H9 (cell line): ENCODE results near the gene NRROS. TPM values are rescaled to one million over a fixed set of nuclear protein-coding genes. Genes with fewer than 3 reads are reported as not detected.

ENCODE experiments used
- DNase-seq: peaks from one replicate; pipeline ENCODE4 v3.0.0-alpha.2; 2017
- H2AFZ ChIP-seq: one replicate; pipeline ENCODE4 v1.6.1; 2013; ENCODE audit warnings: mild to moderate bottlenecking, low read length, control low read depth, moderate library complexity
- H2AK5ac ChIP-seq: 2 replicates; pipeline ENCODE4 v1.6.1; 2013; ENCODE audit warnings: low read length, control low read depth, mixed read lengths; ENCODE audit not compliant: insufficient read length
- H2BK120ac ChIP-seq: one replicate; pipeline ENCODE4 v1.6.1; 2013; ENCODE audit warnings: low read depth, mild to moderate bottlenecking, low read length, control low read depth, inconsistent platforms; ENCODE audit not compliant: poor library complexity, severe bottlenecking
- H2BK12ac ChIP-seq: 2 replicates; pipeline ENCODE4 v1.6.1; 2013; ENCODE audit warnings: low read length, control low read depth, mixed read lengths, low read depth; ENCODE audit not compliant: insufficient read length
- H2BK15ac ChIP-seq: 2 replicates; pipeline ENCODE4 v1.6.1; 2013; ENCODE audit warnings: low read depth, low read length, control low read depth
- H2BK20ac ChIP-seq: one replicate; pipeline ENCODE4 v1.6.1; 2013; ENCODE audit warnings: low read depth, mild to moderate bottlenecking, low read length, control low read depth, inconsistent platforms; ENCODE audit not compliant: poor library complexity, severe bottlenecking
- H2BK5ac ChIP-seq: 2 replicates; pipeline ENCODE4 v1.6.1; 2013; ENCODE audit warnings: low read length, control low read depth, mixed read lengths; ENCODE audit not compliant: insufficient read length
- H3K14ac ChIP-seq: 2 replicates; pipeline ENCODE4 v1.6.1; 2013; ENCODE audit warnings: low read length, control low read depth; ENCODE audit not compliant: insufficient read depth
- H3K18ac ChIP-seq: 2 replicates; pipeline ENCODE4 v1.6.1; 2013; ENCODE audit warnings: low read depth, mild to moderate bottlenecking, mixed read lengths, low read length, control low read depth; ENCODE audit not compliant: insufficient read length
- H3K23ac ChIP-seq: 2 replicates; pipeline ENCODE4 v1.6.1; 2013; ENCODE audit warnings: low read length, control low read depth, mixed read lengths, low read depth; ENCODE audit not compliant: insufficient read length
- H3K23me2 ChIP-seq: 2 replicates; pipeline ENCODE4 v1.6.1; 2013; ENCODE audit warnings: low read depth, mild to moderate bottlenecking, mixed read lengths, low read length, control low read depth; ENCODE audit not compliant: insufficient read length, poor library complexity, severe bottlenecking
- H3K27ac ChIP-seq: 2 replicates; pipeline ENCODE4 v1.5.1; 2013; ENCODE audit warnings: low read length, control low read depth, mixed read lengths, low read depth; ENCODE audit not compliant: insufficient read length
- H3K27me3 ChIP-seq: 2 replicates; pipeline ENCODE4 v1.6.1; 2013; ENCODE audit warnings: low read length, control low read depth, inconsistent platforms; ENCODE audit not compliant: insufficient read depth
- H3K4ac ChIP-seq: 2 replicates; pipeline ENCODE4 v1.6.1; 2013; ENCODE audit warnings: low read depth, mild to moderate bottlenecking, control low read depth, inconsistent platforms, low read length, moderate library complexity
- H3K4me1 ChIP-seq: 2 replicates; pipeline ENCODE4 v1.6.1; 2013; ENCODE audit warnings: low read length, control low read depth, inconsistent platforms; ENCODE audit not compliant: insufficient read depth
- H3K4me2 ChIP-seq: 2 replicates; pipeline ENCODE4 v1.6.1; 2013; ENCODE audit warnings: low read length, control low read depth, mixed read lengths; ENCODE audit not compliant: insufficient read length, insufficient read depth
- H3K56ac ChIP-seq: 2 replicates; pipeline ENCODE4 v1.6.1; 2013; ENCODE audit warnings: low read depth, mild to moderate bottlenecking, mixed read lengths, low read length, control low read depth; ENCODE audit not compliant: insufficient read length
- H3K79me1 ChIP-seq: 2 replicates; pipeline ENCODE4 v1.6.1; 2013; ENCODE audit warnings: low read depth, mild to moderate bottlenecking, moderate library complexity, low read length, control low read depth, inconsistent platforms; ENCODE audit not compliant: insufficient read depth, poor library complexity, severe bottlenecking
- H3K79me2 ChIP-seq: 2 replicates; pipeline ENCODE4 v1.6.1; 2013; ENCODE audit warnings: low read length, control low read depth, inconsistent platforms; ENCODE audit not compliant: insufficient read depth
- H3K9ac ChIP-seq: 2 replicates; pipeline ENCODE4 v1.6.1; 2013; ENCODE audit warnings: low read length, control low read depth, mixed read lengths; ENCODE audit not compliant: insufficient read length; ENCODE audit errors: extremely low read depth
- H3K9me3 ChIP-seq: one replicate; pipeline ENCODE4 v1.6.1; 2013; ENCODE audit warnings: low read depth, low read length, inconsistent platforms; ENCODE audit not compliant: control insufficient read depth
- H3T11ph ChIP-seq: one replicate; pipeline ENCODE4 v1.6.1; 2013; ENCODE audit warnings: mild to moderate bottlenecking, low read length, control low read depth, inconsistent platforms
- H4K20me1 ChIP-seq: one replicate; pipeline ENCODE4 v1.6.1; 2013; ENCODE audit not compliant: control insufficient read depth, insufficient read length, insufficient read depth
- H4K5ac ChIP-seq: 2 replicates; pipeline ENCODE4 v1.6.1; 2013; ENCODE audit warnings: low read depth, mild to moderate bottlenecking, mixed read lengths, low read length, control low read depth; ENCODE audit not compliant: insufficient read length
- H4K8ac ChIP-seq: replicated peaks from 2 replicates; pipeline ENCODE4 v1.6.1; 2013; ENCODE audit warnings: low read length, control low read depth, mixed read lengths, low read depth; ENCODE audit not compliant: insufficient read length
- H4K91ac ChIP-seq: 2 replicates; pipeline ENCODE4 v1.6.1; 2013; ENCODE audit warnings: low read depth, mild to moderate bottlenecking, moderate library complexity, mixed read lengths, low read length, control low read depth; ENCODE audit not compliant: insufficient read length
- H3K27ac Mint-ChIP-seq, 3 experiments: 2 replicates in 2 of 3; 3 replicates in 1 of 3; pipeline ENCODE4 v1.8.0; 2020 to 2021; ENCODE audit warnings: mixed read lengths in 3 of 3, mild to moderate bottlenecking in 1 of 3, moderate library complexity in 1 of 3
- H3K27me3 Mint-ChIP-seq: 2 replicates; pipeline ENCODE4 v1.8.0; 2021; ENCODE audit warnings: low read depth, mild to moderate bottlenecking, moderate library complexity, mixed read lengths
- H3K36me3 Mint-ChIP-seq, 3 experiments: 2 replicates in 2 of 3; 3 replicates in 1 of 3; pipeline ENCODE4 v1.8.0; 2020 to 2021; ENCODE audit warnings: low read depth in 3 of 3, mixed read lengths in 3 of 3; ENCODE audit not compliant: insufficient read depth in 1 of 3
- H3K4me1 Mint-ChIP-seq, 2 experiments: 2 replicates each; pipeline ENCODE4 v1.8.0; 2020; ENCODE audit warnings: mixed read lengths in 2 of 2
- H3K4me3 Mint-ChIP-seq, 2 experiments: 2 replicates in 1 of 2; 3 replicates in 1 of 2; pipeline ENCODE4 v1.8.0; 2020 to 2021; ENCODE audit warnings: mild to moderate bottlenecking in 2 of 2, mixed read lengths in 2 of 2, moderate library complexity in 1 of 2
- H3K9me3 Mint-ChIP-seq, 2 experiments: 2 replicates in 1 of 2; 3 replicates in 1 of 2; pipeline ENCODE4 v1.8.0; 2020; ENCODE audit warnings: mild to moderate bottlenecking in 2 of 2, mixed read lengths in 2 of 2, moderate library complexity in 1 of 2
- CTCF ChIP-seq: fragments of 200-600 bp; sonication (generic); conservative IDR thresholded peaks from 3 replicates; pipeline ENCODE4 v1.8.0; 2021; ENCODE audit warnings: antibody characterized with exemption, mild to moderate bottlenecking
- WGBS: extraction: QIAGEN DNeasy Blood & Tissue Kit; methylation state at CpG from one replicate; pipeline ENCODE4 v1.1.7; 2013; ENCODE audit warnings: missing lambda C conversion rate, low lambda C conversion rate, mixed read lengths; ENCODE audit not compliant: insufficient read length; ENCODE audit errors: extremely low coverage; 5-methylcytosine and 5-hydroxymethylcytosine counted together
- total RNA-seq: library from RNA; stranded (reverse); gene quantifications from 2 replicates; pipeline ENCODE4 v1.2.1, GENCODE V29; 2021

Gene NRROS
- total RNA-seq, 1 experiment from 2014 or later = 4.0 TPM

DNA sequence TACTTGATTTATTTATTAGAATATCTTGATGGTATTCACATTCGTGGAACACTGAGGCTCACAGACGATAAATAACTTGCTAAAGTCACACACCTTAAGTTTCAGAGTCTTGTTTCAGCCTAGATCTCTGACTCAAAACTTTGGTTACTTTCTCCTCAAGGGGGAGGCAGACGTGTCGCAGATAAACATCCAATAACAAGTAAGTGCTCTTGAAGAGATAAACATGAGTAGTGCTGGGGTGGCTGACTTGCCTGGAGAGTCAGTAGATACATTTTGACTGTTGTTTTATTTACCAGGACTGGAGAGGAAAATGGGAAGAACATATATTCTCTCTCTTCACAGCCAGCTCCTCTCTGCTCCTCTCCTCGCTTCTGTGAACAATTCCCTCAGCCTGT is 39.8 kb upstream of the NRROS start:
- no peak overlapping the region for H3K4me2 ChIP-seq
- no peaks in the 10 kb centered on the region for H3K27me3 ChIP-seq
- Mint-ChIP-seq H3K27me3 (peaks cover 8% of the 10 kb centered on the region), H3K4me1 (peaks cover 0 to 8% of the 10 kb centered on the region in 2 experiments; a peak in 2 of 4 replicates), H3K36me3 (no peaks in the 10 kb centered on the region), H3K27ac (no peak overlapping the region), H3K9me3 (no peaks in the 10 kb centered on the region), H3K4me3 (no peak overlapping the region)
- H4K8ac ChIP-seq = no peak overlapping the region
- H2BK20ac ChIP-seq = no peak overlapping the region
- no peak overlapping the region for H3K56ac ChIP-seq
- H4K20me1 ChIP-seq = no peaks in the 10 kb centered on the region
- no peak for DNase-seq
- H3K79me1 ChIP-seq = no peaks in the 10 kb centered on the region
- no peak for TF ChIP-seq CTCF
- no peak overlapping the region for H2BK5ac ChIP-seq
- H3K27ac ChIP-seq = no peak overlapping the region
- H3K4me1 ChIP-seq = no peaks in the 10 kb centered on the region
- H3K4ac ChIP-seq = no peak overlapping the region
- H3K18ac ChIP-seq = no peak overlapping the region
- H3K23ac ChIP-seq = no peak overlapping the region
- H3T11ph ChIP-seq = no peak overlapping the region
- H4K91ac ChIP-seq = no peak overlapping the region
- no peaks in the 10 kb centered on the region for H3K79me2 ChIP-seq
- no peaks in the 10 kb centered on the region for H3K9me3 ChIP-seq
- H2BK15ac ChIP-seq = no peak overlapping the region
- H2AFZ ChIP-seq = no peak overlapping the region
- H2BK120ac ChIP-seq = no peak overlapping the region
- no peaks in the 10 kb centered on the region for H3K23me2 ChIP-seq
- H3K9ac ChIP-seq = no peak overlapping the region
- no peak overlapping the region for H4K5ac ChIP-seq
- no peak overlapping the region for H2AK5ac ChIP-seq
- H3K14ac ChIP-seq = no peak overlapping the region
- WGBS = no CpG with 5 or more reads among the region's 5 CpGs
- H2BK12ac ChIP-seq = no peak overlapping the region
